NCI-H2081 (cell line): ENCODE measurements around the gene ZNF668.
"Not testable (repeated sequence)": the region's sequence is repeated elsewhere in the genome, so short reads cannot be mapped to it uniquely, and the experiment has no call there.

Experiments used
- DNase-seq, 2 experiments: peaks; one replicate each; lab custom pipeline; 2025; lab: John Stamatoyannopoulos, UW

The ZNF668 gene

GRCh38 chr16:31013292-31013691, 60.7 kb downstream of the ZNF668 start:
- not testable (repeated sequence) for DNase-seq

- not testable (repeated sequence) for DNase-seq
Measured at GRCh38 chr16:31011815-31012214, 62.2 kb downstream of the ZNF668 start.
